Kidney epithelial cell (primary cell): ENCODE results near the gene ZMIZ1. TPM values are rescaled to one million over a fixed set of nuclear protein-coding genes. Genes with fewer than 3 reads are reported as not detected.

ENCODE experiments used
- DNase-seq: peaks from one replicate; pipeline ENCODE4 v3.0.0-alpha.2; 2010; ENCODE audit warnings: low read depth
- H3K27me3 ChIP-seq: 2 replicates; pipeline ENCODE4 v1.6.0; 2011; ENCODE audit warnings: low read length; ENCODE audit not compliant: control insufficient read depth, insufficient read depth
- H3K36me3 ChIP-seq: 2 replicates; pipeline ENCODE4 v1.5.1; 2011; ENCODE audit warnings: low read length; ENCODE audit not compliant: control insufficient read depth, insufficient read depth
- H3K4me3 ChIP-seq: 2 replicates; pipeline ENCODE4 v1.5.1; 2011; ENCODE audit warnings: low read depth, mild to moderate bottlenecking, control low read depth, low read length
- CTCF ChIP-seq: IDR thresholded peaks from 2 replicates; pipeline ENCODE4 v1.5.1; 2011; ENCODE audit warnings: mild to moderate bottlenecking, moderate library complexity, low read length, control low read depth, inconsistent platforms; ENCODE audit not compliant: insufficient read depth, poor library complexity, severe bottlenecking
- total RNA-seq: library from RNA; depleted of rRNA; stranded (reverse); fragments of >200 nt; gene quantifications from 2 replicates; pipeline ENCODE4 v1.2.3, GENCODE V29; 2015

Gene ZMIZ1
- total RNA-seq, 1 donor from 2014 or later, result 57.5 TPM

- Histone ChIP-seq H3K4me3 (no peak overlapping the region), H3K27me3 (no peaks in the 10 kb centered on the region), H3K36me3 (no peaks in the 10 kb centered on the region)
- TF ChIP-seq CTCF, result no peak
- no peak for DNase-seq
Measured at GRCh38 chr10:79132681-79133381, 64.1 kb downstream of the ZMIZ1 start.

- no peak overlapping the region for H3K4me3 ChIP-seq
- DNase-seq, result no peak
- H3K27me3 ChIP-seq, result no peaks in the 10 kb centered on the region
- no peak for TF ChIP-seq CTCF
- no peaks in the 10 kb centered on the region for H3K36me3 ChIP-seq
Measured at GRCh38 chr10:79133416-79133815, 64.7 kb downstream of the ZMIZ1 start.

- DNase-seq, result no peak
- Histone ChIP-seq H3K27me3 (no peaks in the 10 kb centered on the region), H3K4me3 (no peak overlapping the region), H3K36me3 (peaks cover 1% of the 10 kb centered on the region)
- TF ChIP-seq CTCF, result no peak
Measured at GRCh38 chr10:79135790-79136189, 67.0 kb downstream of the ZMIZ1 start.

- Histone ChIP-seq H3K36me3 (peaks cover 1% of the 10 kb centered on the region), H3K27me3 (no peaks in the 10 kb centered on the region), H3K4me3 (no peak overlapping the region)
- no peak for DNase-seq
- no peak for TF ChIP-seq CTCF
Measured at GRCh38 chr10:79136236-79137005, 67.7 kb downstream of the ZMIZ1 start.

- no peak for TF ChIP-seq CTCF
- H3K27me3 ChIP-seq, result no peaks in the 10 kb centered on the region
- no peak for DNase-seq
- peaks cover 2% of the 10 kb centered on the region for H3K36me3 ChIP-seq
- no peak overlapping the region for H3K4me3 ChIP-seq
Measured at GRCh38 chr10:79137300-79137756, 68.6 kb downstream of the ZMIZ1 start.

- DNase-seq, result no peak
- Histone ChIP-seq H3K27me3 (no peaks in the 10 kb centered on the region), H3K36me3 (peaks cover 3% of the 10 kb centered on the region), H3K4me3 (no peak overlapping the region)
- TF ChIP-seq CTCF, result no peak
Measured at GRCh38 chr10:79137826-79138225, 69.1 kb downstream of the ZMIZ1 start.
